H9 (cell line): ENCODE results near the gene NCOA5. TPM values are rescaled to one million over a fixed set of nuclear protein-coding genes. Genes with fewer than 3 reads are reported as not detected.

ENCODE experiments used
- DNase-seq: peaks from one replicate; pipeline ENCODE4 v3.0.0-alpha.2; 2017
- H2AFZ ChIP-seq: one replicate; pipeline ENCODE4 v1.6.1; 2013; ENCODE audit warnings: mild to moderate bottlenecking, low read length, control low read depth, moderate library complexity
- H2AK5ac ChIP-seq: 2 replicates; pipeline ENCODE4 v1.6.1; 2013; ENCODE audit warnings: low read length, control low read depth, mixed read lengths; ENCODE audit not compliant: insufficient read length
- H2BK120ac ChIP-seq: one replicate; pipeline ENCODE4 v1.6.1; 2013; ENCODE audit warnings: low read depth, mild to moderate bottlenecking, low read length, control low read depth, inconsistent platforms; ENCODE audit not compliant: poor library complexity, severe bottlenecking
- H2BK12ac ChIP-seq: 2 replicates; pipeline ENCODE4 v1.6.1; 2013; ENCODE audit warnings: low read length, control low read depth, mixed read lengths, low read depth; ENCODE audit not compliant: insufficient read length
- H2BK15ac ChIP-seq: 2 replicates; pipeline ENCODE4 v1.6.1; 2013; ENCODE audit warnings: low read depth, low read length, control low read depth
- H2BK20ac ChIP-seq: one replicate; pipeline ENCODE4 v1.6.1; 2013; ENCODE audit warnings: low read depth, mild to moderate bottlenecking, low read length, control low read depth, inconsistent platforms; ENCODE audit not compliant: poor library complexity, severe bottlenecking
- H2BK5ac ChIP-seq: 2 replicates; pipeline ENCODE4 v1.6.1; 2013; ENCODE audit warnings: low read length, control low read depth, mixed read lengths; ENCODE audit not compliant: insufficient read length
- H3K14ac ChIP-seq: 2 replicates; pipeline ENCODE4 v1.6.1; 2013; ENCODE audit warnings: low read length, control low read depth; ENCODE audit not compliant: insufficient read depth
- H3K18ac ChIP-seq: 2 replicates; pipeline ENCODE4 v1.6.1; 2013; ENCODE audit warnings: low read depth, mild to moderate bottlenecking, mixed read lengths, low read length, control low read depth; ENCODE audit not compliant: insufficient read length
- H3K23ac ChIP-seq: 2 replicates; pipeline ENCODE4 v1.6.1; 2013; ENCODE audit warnings: low read length, control low read depth, mixed read lengths, low read depth; ENCODE audit not compliant: insufficient read length
- H3K23me2 ChIP-seq: 2 replicates; pipeline ENCODE4 v1.6.1; 2013; ENCODE audit warnings: low read depth, mild to moderate bottlenecking, mixed read lengths, low read length, control low read depth; ENCODE audit not compliant: insufficient read length, poor library complexity, severe bottlenecking
- H3K27ac ChIP-seq: 2 replicates; pipeline ENCODE4 v1.5.1; 2013; ENCODE audit warnings: low read length, control low read depth, mixed read lengths, low read depth; ENCODE audit not compliant: insufficient read length
- H3K27me3 ChIP-seq: 2 replicates; pipeline ENCODE4 v1.6.1; 2013; ENCODE audit warnings: low read length, control low read depth, inconsistent platforms; ENCODE audit not compliant: insufficient read depth
- H3K4ac ChIP-seq: 2 replicates; pipeline ENCODE4 v1.6.1; 2013; ENCODE audit warnings: low read depth, mild to moderate bottlenecking, control low read depth, inconsistent platforms, low read length, moderate library complexity
- H3K4me1 ChIP-seq: 2 replicates; pipeline ENCODE4 v1.6.1; 2013; ENCODE audit warnings: low read length, control low read depth, inconsistent platforms; ENCODE audit not compliant: insufficient read depth
- H3K4me2 ChIP-seq: 2 replicates; pipeline ENCODE4 v1.6.1; 2013; ENCODE audit warnings: low read length, control low read depth, mixed read lengths; ENCODE audit not compliant: insufficient read length, insufficient read depth
- H3K56ac ChIP-seq: 2 replicates; pipeline ENCODE4 v1.6.1; 2013; ENCODE audit warnings: low read depth, mild to moderate bottlenecking, mixed read lengths, low read length, control low read depth; ENCODE audit not compliant: insufficient read length
- H3K79me1 ChIP-seq: 2 replicates; pipeline ENCODE4 v1.6.1; 2013; ENCODE audit warnings: low read depth, mild to moderate bottlenecking, moderate library complexity, low read length, control low read depth, inconsistent platforms; ENCODE audit not compliant: insufficient read depth, poor library complexity, severe bottlenecking
- H3K79me2 ChIP-seq: 2 replicates; pipeline ENCODE4 v1.6.1; 2013; ENCODE audit warnings: low read length, control low read depth, inconsistent platforms; ENCODE audit not compliant: insufficient read depth
- H3K9ac ChIP-seq: 2 replicates; pipeline ENCODE4 v1.6.1; 2013; ENCODE audit warnings: low read length, control low read depth, mixed read lengths; ENCODE audit not compliant: insufficient read length; ENCODE audit errors: extremely low read depth
- H3K9me3 ChIP-seq: one replicate; pipeline ENCODE4 v1.6.1; 2013; ENCODE audit warnings: low read depth, low read length, inconsistent platforms; ENCODE audit not compliant: control insufficient read depth
- H3T11ph ChIP-seq: one replicate; pipeline ENCODE4 v1.6.1; 2013; ENCODE audit warnings: mild to moderate bottlenecking, low read length, control low read depth, inconsistent platforms
- H4K20me1 ChIP-seq: one replicate; pipeline ENCODE4 v1.6.1; 2013; ENCODE audit not compliant: control insufficient read depth, insufficient read length, insufficient read depth
- H4K5ac ChIP-seq: 2 replicates; pipeline ENCODE4 v1.6.1; 2013; ENCODE audit warnings: low read depth, mild to moderate bottlenecking, mixed read lengths, low read length, control low read depth; ENCODE audit not compliant: insufficient read length
- H4K8ac ChIP-seq: replicated peaks from 2 replicates; pipeline ENCODE4 v1.6.1; 2013; ENCODE audit warnings: low read length, control low read depth, mixed read lengths, low read depth; ENCODE audit not compliant: insufficient read length
- H4K91ac ChIP-seq: 2 replicates; pipeline ENCODE4 v1.6.1; 2013; ENCODE audit warnings: low read depth, mild to moderate bottlenecking, moderate library complexity, mixed read lengths, low read length, control low read depth; ENCODE audit not compliant: insufficient read length
- H3K27ac Mint-ChIP-seq, 3 experiments: 2 replicates in 2 of 3; 3 replicates in 1 of 3; pipeline ENCODE4 v1.8.0; 2020 to 2021; ENCODE audit warnings: mixed read lengths in 3 of 3, mild to moderate bottlenecking in 1 of 3, moderate library complexity in 1 of 3
- H3K27me3 Mint-ChIP-seq: 2 replicates; pipeline ENCODE4 v1.8.0; 2021; ENCODE audit warnings: low read depth, mild to moderate bottlenecking, moderate library complexity, mixed read lengths
- H3K36me3 Mint-ChIP-seq, 3 experiments: 2 replicates in 2 of 3; 3 replicates in 1 of 3; pipeline ENCODE4 v1.8.0; 2020 to 2021; ENCODE audit warnings: low read depth in 3 of 3, mixed read lengths in 3 of 3; ENCODE audit not compliant: insufficient read depth in 1 of 3
- H3K4me1 Mint-ChIP-seq, 2 experiments: 2 replicates each; pipeline ENCODE4 v1.8.0; 2020; ENCODE audit warnings: mixed read lengths in 2 of 2
- H3K4me3 Mint-ChIP-seq, 2 experiments: 2 replicates in 1 of 2; 3 replicates in 1 of 2; pipeline ENCODE4 v1.8.0; 2020 to 2021; ENCODE audit warnings: mild to moderate bottlenecking in 2 of 2, mixed read lengths in 2 of 2, moderate library complexity in 1 of 2
- H3K9me3 Mint-ChIP-seq, 2 experiments: 2 replicates in 1 of 2; 3 replicates in 1 of 2; pipeline ENCODE4 v1.8.0; 2020; ENCODE audit warnings: mild to moderate bottlenecking in 2 of 2, mixed read lengths in 2 of 2, moderate library complexity in 1 of 2
- WGBS: extraction: QIAGEN DNeasy Blood & Tissue Kit; methylation state at CpG from one replicate; pipeline ENCODE4 v1.1.7; 2013; ENCODE audit warnings: missing lambda C conversion rate, low lambda C conversion rate, mixed read lengths; ENCODE audit not compliant: insufficient read length; ENCODE audit errors: extremely low coverage; 5-methylcytosine and 5-hydroxymethylcytosine counted together
- total RNA-seq: library from RNA; stranded (reverse); gene quantifications from 2 replicates; pipeline ENCODE4 v1.2.1, GENCODE V29; 2021
- TF ChIP-seq, protein P1 (sequence below): fragments of 200-600 bp; sonication (generic); conservative IDR thresholded peaks from 3 replicates; pipeline ENCODE4 v1.8.0; 2021; ENCODE audit warnings: antibody characterized with exemption, mild to moderate bottlenecking

Gene NCOA5
- total RNA-seq, 1 experiment from 2014 or later: 55.7 TPM

DNA sequence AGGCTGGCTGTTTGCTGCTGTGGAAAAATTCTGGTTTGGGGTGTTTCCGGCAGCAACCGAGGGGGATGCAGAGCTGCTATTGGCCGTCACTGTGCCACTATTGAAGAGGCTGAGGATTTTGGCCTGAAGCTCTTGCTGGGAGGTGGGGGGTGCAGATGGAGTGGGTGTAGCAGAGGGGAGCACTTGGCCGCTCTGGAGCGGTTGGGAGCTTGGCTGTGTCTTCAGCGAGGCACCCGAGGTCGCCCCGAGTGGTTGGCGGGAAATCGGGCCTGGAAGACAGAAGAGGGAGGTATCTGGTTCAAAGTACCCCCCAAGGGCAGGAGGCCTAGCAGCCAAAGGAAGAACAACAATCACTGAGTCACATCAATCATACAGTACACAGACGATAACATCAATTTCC is 27.1 kb downstream of the NCOA5 start:
- Histone ChIP-seq H4K8ac (no peak overlapping the region), H3K23ac (no peak overlapping the region), H3K9me3 (no peaks in the 10 kb centered on the region), H2BK12ac (no peak overlapping the region), H3K23me2 (peaks cover 15% of the 10 kb centered on the region), H4K5ac (no peak overlapping the region), H3K4me1 (peaks cover 4% of the 10 kb centered on the region; the same call in 1 of the 2 replicates), H3K27me3 (peaks cover 10% of the 10 kb centered on the region; the same call in 1 of the 2 replicates), H3K18ac (no peak overlapping the region), H3T11ph (no peak overlapping the region), H2AK5ac (no peak overlapping the region), H2BK5ac (no peak overlapping the region), H4K91ac (no peak overlapping the region), H3K14ac (no peak overlapping the region), H2BK120ac (no peak overlapping the region), H2AFZ (no peak overlapping the region), H3K79me2 (no peaks in the 10 kb centered on the region), H3K9ac (no peak overlapping the region), H4K20me1 (peaks cover 2% of the 10 kb centered on the region), H3K4ac (no peak overlapping the region), H2BK15ac (no peak overlapping the region), H3K56ac (no peak overlapping the region), H3K4me2 (no peak overlapping the region), H3K27ac (no peak overlapping the region), H3K79me1 (no peaks in the 10 kb centered on the region), H2BK20ac (no peak overlapping the region)
- Mint-ChIP-seq H3K36me3 (peaks cover 44 to 62% (median 56%) of the 10 kb centered on the region in 3 experiments), H3K27me3 (peaks cover 25% of the 10 kb centered on the region), H3K4me3 (no peak overlapping the region), H3K4me1 (peaks cover 16 to 28% of the 10 kb centered on the region in 2 experiments), H3K9me3 (no peaks in the 10 kb centered on the region), H3K27ac (no peak overlapping the region)
- no CpG with 5 or more reads among the region's 12 CpGs for WGBS
- TF ChIP-seq, protein P1, sequence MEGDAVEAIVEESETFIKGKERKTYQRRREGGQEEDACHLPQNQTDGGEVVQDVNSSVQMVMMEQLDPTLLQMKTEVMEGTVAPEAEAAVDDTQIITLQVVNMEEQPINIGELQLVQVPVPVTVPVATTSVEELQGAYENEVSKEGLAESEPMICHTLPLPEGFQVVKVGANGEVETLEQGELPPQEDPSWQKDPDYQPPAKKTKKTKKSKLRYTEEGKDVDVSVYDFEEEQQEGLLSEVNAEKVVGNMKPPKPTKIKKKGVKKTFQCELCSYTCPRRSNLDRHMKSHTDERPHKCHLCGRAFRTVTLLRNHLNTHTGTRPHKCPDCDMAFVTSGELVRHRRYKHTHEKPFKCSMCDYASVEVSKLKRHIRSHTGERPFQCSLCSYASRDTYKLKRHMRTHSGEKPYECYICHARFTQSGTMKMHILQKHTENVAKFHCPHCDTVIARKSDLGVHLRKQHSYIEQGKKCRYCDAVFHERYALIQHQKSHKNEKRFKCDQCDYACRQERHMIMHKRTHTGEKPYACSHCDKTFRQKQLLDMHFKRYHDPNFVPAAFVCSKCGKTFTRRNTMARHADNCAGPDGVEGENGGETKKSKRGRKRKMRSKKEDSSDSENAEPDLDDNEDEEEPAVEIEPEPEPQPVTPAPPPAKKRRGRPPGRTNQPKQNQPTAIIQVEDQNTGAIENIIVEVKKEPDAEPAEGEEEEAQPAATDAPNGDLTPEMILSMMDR: no peak
- DNase-seq: no peak
